ENCODE results near the gene RAPGEF4. TPM values are rescaled to one million over a fixed set of nuclear protein-coding genes. Genes with fewer than 3 reads are reported as not detected.

The RAPGEF4 gene
- total RNA-seq, 1 experiment from 2014 or later = not detected

DNA sequence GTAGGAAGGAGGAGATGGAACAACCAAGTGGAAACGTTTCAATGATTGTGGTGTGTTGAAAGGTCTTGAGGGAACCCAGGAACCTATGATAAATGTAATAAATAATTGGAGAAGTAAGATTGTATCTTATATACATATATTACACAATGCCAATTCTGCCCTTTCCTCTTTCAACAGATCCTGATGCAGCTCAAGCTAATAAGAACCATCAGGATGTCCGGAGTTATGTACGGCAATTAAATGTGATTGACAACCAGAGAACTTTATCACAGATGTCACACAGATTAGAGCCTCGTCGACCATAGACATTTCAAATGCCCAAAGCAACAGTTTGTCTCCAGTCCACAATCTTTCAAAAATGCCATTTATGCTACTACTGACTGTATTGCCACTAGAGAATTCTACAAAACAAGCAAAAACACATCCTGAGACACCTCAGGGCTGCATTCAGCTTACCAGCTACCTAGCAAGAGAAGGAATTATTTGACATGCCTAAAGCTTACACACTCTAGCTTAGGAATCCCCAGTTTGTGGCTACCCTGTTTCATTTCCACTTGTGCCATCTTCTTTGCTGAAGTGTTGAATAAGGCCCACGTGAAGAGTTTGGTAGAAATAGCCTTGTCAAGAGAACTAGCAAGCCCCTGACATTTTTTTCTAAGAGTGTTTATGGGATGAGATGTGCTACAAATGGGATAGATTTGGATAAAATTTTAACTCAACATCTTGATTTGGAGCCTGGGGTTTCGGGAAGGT, 316.0 kb downstream of the RAPGEF4 start:
- no peaks in the 10 kb centered on the region for H3K27me3 ChIP-seq (ENCODE audit: insufficient read depth, low read depth)
- no peak overlapping the region for H2AFZ ChIP-seq
- no peak overlapping the region for H3K4me3 ChIP-seq
- H3K4me1 ChIP-seq (replicated peaks; ENCODE audit: insufficient read depth) = peaks cover 60% of the 10 kb centered on the region
- TF ChIP-seq EZH2 (IDR thresholded peaks at IDR 0.05; ENCODE audit: low read depth) = no peak
- TF ChIP-seq, protein P1, sequence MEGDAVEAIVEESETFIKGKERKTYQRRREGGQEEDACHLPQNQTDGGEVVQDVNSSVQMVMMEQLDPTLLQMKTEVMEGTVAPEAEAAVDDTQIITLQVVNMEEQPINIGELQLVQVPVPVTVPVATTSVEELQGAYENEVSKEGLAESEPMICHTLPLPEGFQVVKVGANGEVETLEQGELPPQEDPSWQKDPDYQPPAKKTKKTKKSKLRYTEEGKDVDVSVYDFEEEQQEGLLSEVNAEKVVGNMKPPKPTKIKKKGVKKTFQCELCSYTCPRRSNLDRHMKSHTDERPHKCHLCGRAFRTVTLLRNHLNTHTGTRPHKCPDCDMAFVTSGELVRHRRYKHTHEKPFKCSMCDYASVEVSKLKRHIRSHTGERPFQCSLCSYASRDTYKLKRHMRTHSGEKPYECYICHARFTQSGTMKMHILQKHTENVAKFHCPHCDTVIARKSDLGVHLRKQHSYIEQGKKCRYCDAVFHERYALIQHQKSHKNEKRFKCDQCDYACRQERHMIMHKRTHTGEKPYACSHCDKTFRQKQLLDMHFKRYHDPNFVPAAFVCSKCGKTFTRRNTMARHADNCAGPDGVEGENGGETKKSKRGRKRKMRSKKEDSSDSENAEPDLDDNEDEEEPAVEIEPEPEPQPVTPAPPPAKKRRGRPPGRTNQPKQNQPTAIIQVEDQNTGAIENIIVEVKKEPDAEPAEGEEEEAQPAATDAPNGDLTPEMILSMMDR (conservative IDR thresholded peaks at IDR 0.05) = no peak
- no peaks in the 10 kb centered on the region for H3K36me3 ChIP-seq (ENCODE audit: low read depth)
- H3K4me2 ChIP-seq = no peak overlapping the region
- H3K79me2 ChIP-seq (ENCODE audit: low read depth) = no peaks in the 10 kb centered on the region
- H3F3A ChIP-seq (ENCODE audit: insufficient read depth, low read depth) = peaks cover 32% of the 10 kb centered on the region
- no peak overlapping the region for H3K27ac ChIP-seq
- CTCF ChIA-PET = no interaction called here
- POLR2A ChIA-PET (ENCODE audit: unreplicated experiment) = no interaction called here
- DNase-seq = peak in 1 of 2 experiments; percentile 89
- no peaks in the 10 kb centered on the region for H4K20me1 ChIP-seq (ENCODE audit: insufficient read depth)
- no peaks in the 10 kb centered on the region for H3K9me2 ChIP-seq (ENCODE audit: insufficient read depth)
- intact Hi-C loops (cut with micrococcal nuclease; ENCODE audit: unreplicated experiment) = no loop called here
- no TSS peak for BruUV-seq (replicated peaks)
- peaks cover 3% of the 10 kb centered on the region; the same call in 1 of the 2 replicates for H3K9me3 ChIP-seq (ENCODE audit: insufficient read depth, low read depth)

DNA sequence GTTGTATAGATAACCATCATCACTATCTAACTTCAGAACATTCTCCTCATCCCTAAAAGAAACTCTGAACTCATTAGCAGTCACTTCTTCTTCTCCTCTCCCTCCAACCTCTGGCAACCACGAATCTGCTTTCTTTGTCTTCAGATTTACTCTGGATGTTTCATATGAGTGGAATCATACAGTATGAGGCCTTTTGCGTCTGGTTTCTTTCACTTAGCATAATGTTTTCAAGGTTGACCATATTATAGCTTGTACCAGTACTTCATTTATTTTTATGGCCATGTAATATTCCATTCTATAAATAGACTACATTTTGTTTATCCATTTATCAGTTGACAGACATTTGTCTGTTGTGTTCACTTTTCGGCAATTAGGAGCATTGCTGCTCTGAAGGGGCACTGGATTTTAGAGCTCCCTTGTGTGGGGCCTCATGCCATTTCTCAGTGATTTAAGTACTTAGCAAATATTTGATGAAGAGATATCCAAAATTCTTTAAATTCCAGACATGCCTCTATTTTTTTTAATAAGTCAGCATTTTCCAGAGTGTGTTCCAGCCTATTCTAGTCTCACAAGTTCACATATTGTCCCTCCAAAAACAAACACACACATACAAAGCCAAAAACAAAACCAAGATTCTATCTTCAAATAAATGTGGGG, 317.5 kb downstream of the RAPGEF4 start:
- intact Hi-C loops (cut with micrococcal nuclease; ENCODE audit: unreplicated experiment) = no loop called here
- Histone ChIP-seq H2AFZ (no peak overlapping the region), H4K20me1 (ENCODE audit: insufficient read depth) (no peaks in the 10 kb centered on the region), H3K9me2 (ENCODE audit: insufficient read depth) (no peaks in the 10 kb centered on the region), H3K27ac (no peak overlapping the region), H3K79me2 (ENCODE audit: low read depth) (no peaks in the 10 kb centered on the region), H3K27me3 (ENCODE audit: insufficient read depth, low read depth) (no peaks in the 10 kb centered on the region), H3K4me1 (replicated peaks; ENCODE audit: insufficient read depth) (peaks cover 54% of the 10 kb centered on the region), H3K36me3 (ENCODE audit: low read depth) (no peaks in the 10 kb centered on the region), H3K4me2 (no peak overlapping the region), H3K9me3 (ENCODE audit: insufficient read depth, low read depth) (no peaks in the 10 kb centered on the region; the same call in 1 of the 2 replicates), H3K4me3 (no peak overlapping the region), H3F3A (ENCODE audit: insufficient read depth, low read depth) (peaks cover 27% of the 10 kb centered on the region)
- ChIA-PET CTCF (no interaction called here), POLR2A (ENCODE audit: unreplicated experiment) (interaction anchor here (0.7 kb wide), 1 partner anchor 107 kb away, joined by 4 read pairs; no protein-coding TSS in a partner anchor)
- BruUV-seq (replicated peaks) = no TSS peak
- peak; percentile 38 to 82 for DNase-seq
- no peak for TF ChIP-seq EZH2 (IDR thresholded peaks at IDR 0.05; ENCODE audit: low read depth)
- TF ChIP-seq, protein P1 (conservative IDR thresholded peaks at IDR 0.05) = no peak

DNA sequence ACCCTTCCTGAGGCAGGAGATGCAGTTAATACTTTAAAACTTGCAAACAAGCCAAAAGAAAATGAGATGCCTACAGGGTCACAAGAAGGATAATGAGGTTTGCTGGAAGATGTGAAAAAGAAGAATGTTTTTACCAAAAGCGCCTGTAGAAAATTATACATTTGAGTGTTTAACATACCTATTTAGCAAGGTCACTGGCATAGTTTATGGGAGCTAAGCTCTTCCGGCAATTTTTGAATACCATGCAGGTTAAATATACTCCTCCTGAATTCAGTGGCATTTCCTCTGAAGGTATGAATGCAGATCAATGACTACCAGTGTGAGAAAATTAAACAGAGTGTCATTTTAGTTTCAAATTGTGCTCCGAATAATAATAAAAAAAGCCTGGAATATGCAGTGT, 318.8 kb downstream of the RAPGEF4 start:
- ChIA-PET POLR2A (ENCODE audit: unreplicated experiment) (interaction anchor here (0.5 to 0.7 kb wide), 2 partner anchors 10 to 283 kb away, joined by 3 to 4 read pairs; no protein-coding TSS in a partner anchor), CTCF (no interaction called here)
- intact Hi-C loops (cut with micrococcal nuclease; ENCODE audit: unreplicated experiment) = loop anchor here (1.0 kb wide), 1 partner anchor 21 kb away; the partner anchor contains the start of gene MAP3K20
- Histone ChIP-seq H3K9me2 (ENCODE audit: insufficient read depth) (no peaks in the 10 kb centered on the region), H3K9me3 (ENCODE audit: insufficient read depth, low read depth) (no peaks in the 10 kb centered on the region; the same call in 1 of the 2 replicates), H3K4me2 (no peak overlapping the region), H2AFZ (no peak overlapping the region), H3K4me1 (replicated peaks; ENCODE audit: insufficient read depth) (peaks cover 47% of the 10 kb centered on the region), H3F3A (ENCODE audit: insufficient read depth, low read depth) (peaks cover 14% of the 10 kb centered on the region), H3K79me2 (ENCODE audit: low read depth) (no peaks in the 10 kb centered on the region), H3K27me3 (ENCODE audit: insufficient read depth, low read depth) (no peaks in the 10 kb centered on the region), H3K36me3 (ENCODE audit: low read depth) (no peaks in the 10 kb centered on the region), H4K20me1 (ENCODE audit: insufficient read depth) (no peaks in the 10 kb centered on the region), H3K4me3 (no peak overlapping the region), H3K27ac (0 out of 2 replicates have a peak overlapping the region, but pooled peaks have one; percentile 12)
- TF ChIP-seq EZH2 (IDR thresholded peaks at IDR 0.05; ENCODE audit: low read depth) = no peak
- TF ChIP-seq, protein P1 (conservative IDR thresholded peaks at IDR 0.05) = no peak
- BruUV-seq (replicated peaks) = no TSS peak
- peak in 1 of 2 experiments; percentile 75 for DNase-seq
